Measurements from ENCODE around the gene TST. TPM values are rescaled to one million over a fixed set of nuclear protein-coding genes. Genes with fewer than 3 reads are reported as not detected.

TST gene
- total and polyA plus RNA-seq, 2 donors (not counting 1 experiment from before 2014, with no cell fraction given): 12.7 to 21.6 TPM

DNA sequence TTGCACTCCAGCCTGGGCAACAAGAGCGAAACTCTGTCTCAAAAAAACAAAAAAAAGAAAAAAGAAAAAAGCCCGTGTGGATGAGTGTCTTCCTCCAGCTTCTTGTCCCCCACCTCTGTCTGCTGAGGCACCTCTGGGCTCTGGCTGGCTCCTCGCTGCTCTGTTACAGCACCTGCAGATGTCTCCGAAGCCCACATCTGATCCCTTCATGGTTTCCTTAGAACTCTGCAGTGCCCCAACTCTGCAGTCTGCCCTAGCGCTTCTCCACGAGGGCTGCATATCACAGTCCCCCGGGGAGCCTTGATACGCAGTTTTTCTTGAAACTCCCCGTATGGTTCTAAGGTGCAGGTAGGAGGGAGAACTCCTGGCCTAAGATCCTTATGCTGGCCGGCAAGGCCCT is 48.2 kb upstream of the TST start:
- Histone ChIP-seq H4K20me1 (ENCODE audit: control insufficient read depth, extremely low read depth, insufficient read depth, low read length) (no peaks in the 10 kb centered on the region), H3K9me3 (ENCODE audit: control insufficient read depth, insufficient read depth, low read depth, low read length) (no peaks in the 10 kb centered on the region), H3K4me1 (ENCODE audit: control insufficient read depth, extremely low read depth, insufficient read depth, low read length) (no peaks in the 10 kb centered on the region), H3K27me3 (ENCODE audit: control insufficient read depth, insufficient read depth, low read length) (peaks cover 6% of the 10 kb centered on the region), H3K9ac (ENCODE audit: insufficient read depth, low read length) (no peak overlapping the region), H3K27ac (ENCODE audit: insufficient read depth, low read length) (no peak overlapping the region), H3K4me3 (replicated peaks in 1 of 4; ENCODE audit: control extremely low read depth in 1 of 4, insufficient read depth in 1 of 4, low read depth in 3 of 4, low read length in 4 of 4) (no peak overlapping the region), H3K79me2 (ENCODE audit: control insufficient read depth, insufficient read depth, low read length) (no peaks in the 10 kb centered on the region), H3K36me3 (ENCODE audit: control insufficient read depth, insufficient read depth, low read length) (no peaks in the 10 kb centered on the region), H2AFZ (ENCODE audit: low read length) (no peak overlapping the region), H3K4me2 (ENCODE audit: extremely low read depth, insufficient read depth, low read length) (no peak overlapping the region)
- no peak for DNase-seq (ENCODE audit: low read depth in 2 of 2)
- TF ChIP-seq, protein P1, sequence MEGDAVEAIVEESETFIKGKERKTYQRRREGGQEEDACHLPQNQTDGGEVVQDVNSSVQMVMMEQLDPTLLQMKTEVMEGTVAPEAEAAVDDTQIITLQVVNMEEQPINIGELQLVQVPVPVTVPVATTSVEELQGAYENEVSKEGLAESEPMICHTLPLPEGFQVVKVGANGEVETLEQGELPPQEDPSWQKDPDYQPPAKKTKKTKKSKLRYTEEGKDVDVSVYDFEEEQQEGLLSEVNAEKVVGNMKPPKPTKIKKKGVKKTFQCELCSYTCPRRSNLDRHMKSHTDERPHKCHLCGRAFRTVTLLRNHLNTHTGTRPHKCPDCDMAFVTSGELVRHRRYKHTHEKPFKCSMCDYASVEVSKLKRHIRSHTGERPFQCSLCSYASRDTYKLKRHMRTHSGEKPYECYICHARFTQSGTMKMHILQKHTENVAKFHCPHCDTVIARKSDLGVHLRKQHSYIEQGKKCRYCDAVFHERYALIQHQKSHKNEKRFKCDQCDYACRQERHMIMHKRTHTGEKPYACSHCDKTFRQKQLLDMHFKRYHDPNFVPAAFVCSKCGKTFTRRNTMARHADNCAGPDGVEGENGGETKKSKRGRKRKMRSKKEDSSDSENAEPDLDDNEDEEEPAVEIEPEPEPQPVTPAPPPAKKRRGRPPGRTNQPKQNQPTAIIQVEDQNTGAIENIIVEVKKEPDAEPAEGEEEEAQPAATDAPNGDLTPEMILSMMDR (conservative IDR thresholded peaks at IDR 0.05 in 1 of 2, IDR thresholded peaks at IDR 0.05 in 1 of 2; ENCODE audit: low read depth in 1 of 2, low read length in 2 of 2): no peak
- TF ChIP-seq EZH2 (IDR thresholded peaks at IDR 0.05; ENCODE audit: low read length, missing control alignments): no peak

DNA sequence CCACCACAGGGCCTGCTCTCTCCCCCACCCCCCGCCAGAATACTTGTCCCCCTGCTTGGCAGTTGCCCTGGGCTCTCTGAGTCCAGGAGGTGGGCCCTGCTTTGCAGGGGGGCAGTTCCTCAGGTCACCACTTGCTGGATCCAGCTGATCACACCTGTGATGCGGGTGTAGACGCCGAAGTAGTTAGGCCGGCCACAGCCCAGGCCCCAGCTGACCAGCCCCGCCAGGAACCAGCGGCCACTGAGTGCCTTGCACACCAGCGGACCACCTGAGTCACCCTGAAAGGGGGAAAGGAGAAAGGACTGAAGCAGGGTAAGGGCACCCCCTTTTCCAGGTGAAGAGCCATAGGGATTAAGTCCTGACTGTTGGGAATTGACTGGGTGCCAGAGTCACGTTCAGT is 46.7 kb upstream of the TST start:
- H3K27ac ChIP-seq (ENCODE audit: insufficient read depth, low read length): no peak overlapping the region
- H3K4me2 ChIP-seq (ENCODE audit: extremely low read depth, insufficient read depth, low read length): no peak overlapping the region
- H3K4me3 ChIP-seq (replicated peaks in 1 of 4; ENCODE audit: control extremely low read depth in 1 of 4, insufficient read depth in 1 of 4, low read depth in 3 of 4, low read length in 4 of 4): no peak overlapping the region
- no peak for DNase-seq (ENCODE audit: low read depth in 2 of 2)
- no peaks in the 10 kb centered on the region for H3K79me2 ChIP-seq (ENCODE audit: control insufficient read depth, insufficient read depth, low read length)
- no peaks in the 10 kb centered on the region for H4K20me1 ChIP-seq (ENCODE audit: control insufficient read depth, extremely low read depth, insufficient read depth, low read length)
- H2AFZ ChIP-seq (ENCODE audit: low read length): no peak overlapping the region
- no peak overlapping the region for H3K9ac ChIP-seq (ENCODE audit: insufficient read depth, low read length)
- H3K9me3 ChIP-seq (ENCODE audit: control insufficient read depth, insufficient read depth, low read depth, low read length): no peaks in the 10 kb centered on the region
- H3K36me3 ChIP-seq (ENCODE audit: control insufficient read depth, insufficient read depth, low read length): no peaks in the 10 kb centered on the region
- no peaks in the 10 kb centered on the region for H3K4me1 ChIP-seq (ENCODE audit: control insufficient read depth, extremely low read depth, insufficient read depth, low read length)
- TF ChIP-seq EZH2 (IDR thresholded peaks at IDR 0.05; ENCODE audit: low read length, missing control alignments): no peak
- TF ChIP-seq, protein P1 (conservative IDR thresholded peaks at IDR 0.05 in 1 of 2, IDR thresholded peaks at IDR 0.05 in 1 of 2; ENCODE audit: low read depth in 1 of 2, low read length in 2 of 2): no peak
- peaks cover 6% of the 10 kb centered on the region for H3K27me3 ChIP-seq (ENCODE audit: control insufficient read depth, insufficient read depth, low read length)

DNA sequence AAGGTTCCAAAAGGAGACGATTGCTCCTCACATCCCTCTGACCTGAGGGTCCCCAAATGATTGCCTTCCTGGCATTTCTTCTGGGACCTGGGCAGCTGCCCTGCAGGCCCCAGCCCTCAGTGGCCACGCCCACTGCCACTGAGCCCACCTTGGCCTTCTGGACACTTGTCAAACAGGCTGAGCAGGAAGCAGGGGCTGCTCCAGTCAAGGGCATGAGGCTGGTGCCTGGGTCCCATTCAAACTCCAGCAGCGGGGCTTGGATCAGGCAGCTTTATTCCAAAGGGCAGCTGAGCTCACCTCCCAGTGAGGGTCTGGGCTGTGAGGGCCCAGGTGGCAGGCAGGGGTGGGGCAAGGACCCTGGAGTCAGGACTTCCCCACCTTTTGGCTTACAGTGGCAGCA is 45.9 kb upstream of the TST start:
- Histone ChIP-seq H4K20me1 (ENCODE audit: control insufficient read depth, extremely low read depth, insufficient read depth, low read length) (no peaks in the 10 kb centered on the region), H3K4me2 (ENCODE audit: extremely low read depth, insufficient read depth, low read length) (no peak overlapping the region), H3K9me3 (ENCODE audit: control insufficient read depth, insufficient read depth, low read depth, low read length) (no peaks in the 10 kb centered on the region), H3K27ac (ENCODE audit: insufficient read depth, low read length) (no peak overlapping the region), H3K4me3 (replicated peaks in 1 of 4; ENCODE audit: control extremely low read depth in 1 of 4, insufficient read depth in 1 of 4, low read depth in 3 of 4, low read length in 4 of 4) (no peak overlapping the region), H3K79me2 (ENCODE audit: control insufficient read depth, insufficient read depth, low read length) (no peaks in the 10 kb centered on the region), H2AFZ (ENCODE audit: low read length) (no peak overlapping the region), H3K4me1 (ENCODE audit: control insufficient read depth, extremely low read depth, insufficient read depth, low read length) (no peaks in the 10 kb centered on the region), H3K36me3 (ENCODE audit: control insufficient read depth, insufficient read depth, low read length) (no peaks in the 10 kb centered on the region), H3K9ac (ENCODE audit: insufficient read depth, low read length) (no peak overlapping the region), H3K27me3 (ENCODE audit: control insufficient read depth, insufficient read depth, low read length) (peaks cover 6% of the 10 kb centered on the region)
- TF ChIP-seq EZH2 (IDR thresholded peaks at IDR 0.05; ENCODE audit: low read length, missing control alignments): no peak
- TF ChIP-seq, protein P1 (conservative IDR thresholded peaks at IDR 0.05 in 1 of 2, IDR thresholded peaks at IDR 0.05 in 1 of 2; ENCODE audit: low read depth in 1 of 2, low read length in 2 of 2): no peak
- DNase-seq (ENCODE audit: low read depth in 2 of 2): no peak

Measured in fibroblast of lung (primary cell).